22Rv1 (cell line): ENCODE measurements around the gene FAM83G.

ENCODE experiments used
- ZFX ChIP-seq: fragments of 450-650 bp; IDR thresholded peaks from 2 replicates; pipeline ENCODE4 v1.6.1; 2017; ENCODE audit warnings: antibody characterized with exemption, borderline replicate concordance
- TF ChIP-seq, protein P1 (sequence below): fragments of 450-650 bp; IDR thresholded peaks from 2 replicates; pipeline ENCODE4 v1.5.1; 2017; ENCODE audit warnings: mild to moderate bottlenecking

DNA sequence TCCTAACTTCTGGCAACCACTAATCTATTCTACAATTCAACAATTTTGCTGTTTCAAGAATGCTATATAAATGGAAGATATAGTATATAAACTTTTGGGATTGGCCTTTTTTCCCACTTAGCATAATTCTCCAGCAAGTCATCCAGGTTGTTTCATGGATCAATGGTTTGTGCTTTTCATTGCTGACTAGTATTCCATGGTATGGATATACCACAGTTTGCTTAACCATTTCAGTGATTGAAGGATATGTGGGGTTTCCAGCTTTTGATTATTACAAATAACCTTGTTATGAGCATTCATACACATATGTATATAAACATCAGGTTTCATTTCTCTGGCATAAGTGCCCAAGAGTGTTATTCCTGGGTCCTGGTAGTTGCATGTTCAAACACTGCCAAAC, 2.1 kb upstream of the FAM83G start:
- TF ChIP-seq, protein P1, sequence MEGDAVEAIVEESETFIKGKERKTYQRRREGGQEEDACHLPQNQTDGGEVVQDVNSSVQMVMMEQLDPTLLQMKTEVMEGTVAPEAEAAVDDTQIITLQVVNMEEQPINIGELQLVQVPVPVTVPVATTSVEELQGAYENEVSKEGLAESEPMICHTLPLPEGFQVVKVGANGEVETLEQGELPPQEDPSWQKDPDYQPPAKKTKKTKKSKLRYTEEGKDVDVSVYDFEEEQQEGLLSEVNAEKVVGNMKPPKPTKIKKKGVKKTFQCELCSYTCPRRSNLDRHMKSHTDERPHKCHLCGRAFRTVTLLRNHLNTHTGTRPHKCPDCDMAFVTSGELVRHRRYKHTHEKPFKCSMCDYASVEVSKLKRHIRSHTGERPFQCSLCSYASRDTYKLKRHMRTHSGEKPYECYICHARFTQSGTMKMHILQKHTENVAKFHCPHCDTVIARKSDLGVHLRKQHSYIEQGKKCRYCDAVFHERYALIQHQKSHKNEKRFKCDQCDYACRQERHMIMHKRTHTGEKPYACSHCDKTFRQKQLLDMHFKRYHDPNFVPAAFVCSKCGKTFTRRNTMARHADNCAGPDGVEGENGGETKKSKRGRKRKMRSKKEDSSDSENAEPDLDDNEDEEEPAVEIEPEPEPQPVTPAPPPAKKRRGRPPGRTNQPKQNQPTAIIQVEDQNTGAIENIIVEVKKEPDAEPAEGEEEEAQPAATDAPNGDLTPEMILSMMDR = no peak
- TF ChIP-seq ZFX = no peak
